Astrocyte (in vitro differentiated cells and primary cell): ENCODE measurements around the gene ADARB2. TPM values are rescaled to one million over a fixed set of nuclear protein-coding genes. Genes with fewer than 3 reads are reported as not detected.

Experiments used
- DNase-seq: peaks from one replicate; pipeline ENCODE4 v3.0.0-alpha.2; 2010; ENCODE audit warnings: low read depth
- FAIRE-seq: peaks from 2 replicates; lab custom pipeline; 2011; peaks lifted over from hg19 to GRCh38; lab: Jason Lieb, UNC
- H2AFZ ChIP-seq: 2 replicates; pipeline ENCODE4 v1.6.0; 2012; ENCODE audit warnings: low read depth, low read length, inconsistent platforms
- H3K27ac ChIP-seq: 2 replicates; pipeline ENCODE4 v1.5.1; 2011; ENCODE audit warnings: low read depth, low read length, inconsistent platforms
- H3K27me3 ChIP-seq: 2 replicates; pipeline ENCODE4 v1.6.0; 2011; ENCODE audit warnings: low read length, inconsistent platforms; ENCODE audit not compliant: insufficient read depth
- H3K36me3 ChIP-seq: 2 replicates; pipeline ENCODE4 v1.5.1; 2011; ENCODE audit warnings: low read length, inconsistent platforms; ENCODE audit not compliant: insufficient read depth
- H3K4me1 ChIP-seq: 2 replicates; pipeline ENCODE4 v1.5.1; 2011; ENCODE audit warnings: low read length, inconsistent platforms; ENCODE audit not compliant: insufficient read depth
- H3K4me2 ChIP-seq: 2 replicates; pipeline ENCODE4 v1.6.0; 2012; ENCODE audit warnings: low read length, inconsistent platforms
- H3K4me3 ChIP-seq: 2 replicates; pipeline ENCODE4 v1.5.1; 2011; ENCODE audit warnings: low read depth, mild to moderate bottlenecking, low read length, inconsistent platforms; ENCODE audit not compliant: insufficient read depth
- H3K79me2 ChIP-seq: 2 replicates; pipeline ENCODE4 v1.6.0; 2012; ENCODE audit warnings: mild to moderate bottlenecking, low read length, inconsistent platforms; ENCODE audit not compliant: insufficient read depth
- H3K9ac ChIP-seq: 2 replicates; pipeline ENCODE4 v1.6.0; 2012; ENCODE audit warnings: mild to moderate bottlenecking, low read length, inconsistent platforms
- H3K9me3 ChIP-seq: 2 replicates; pipeline ENCODE4 v1.5.1; 2012; ENCODE audit warnings: low read depth, mild to moderate bottlenecking, low read length, inconsistent platforms; ENCODE audit not compliant: insufficient read depth
- H4K20me1 ChIP-seq: 2 replicates; pipeline ENCODE4 v1.6.0; 2012; ENCODE audit warnings: low read length, inconsistent platforms; ENCODE audit not compliant: insufficient read depth
- H3K27ac Mint-ChIP-seq: one replicate; pipeline ENCODE4 v1.8.0; 2021; ENCODE audit warnings: mild to moderate bottlenecking, mixed read lengths; ENCODE audit not compliant: unreplicated experiment
- H3K27me3 Mint-ChIP-seq: one replicate; pipeline ENCODE4 v1.8.0; 2021; ENCODE audit warnings: low read depth, mixed read lengths; ENCODE audit not compliant: unreplicated experiment
- H3K36me3 Mint-ChIP-seq: one replicate; pipeline ENCODE4 v1.8.0; 2021; ENCODE audit warnings: low read depth, mixed read lengths; ENCODE audit not compliant: unreplicated experiment
- H3K4me1 Mint-ChIP-seq: one replicate; pipeline ENCODE4 v1.8.0; 2021; ENCODE audit warnings: low read depth, mixed read lengths; ENCODE audit not compliant: unreplicated experiment
- H3K4me3 Mint-ChIP-seq: one replicate; pipeline ENCODE4 v1.8.0; 2021; ENCODE audit warnings: mild to moderate bottlenecking, moderate library complexity, mixed read lengths; ENCODE audit not compliant: unreplicated experiment
- H3K9me3 Mint-ChIP-seq: one replicate; pipeline ENCODE4 v1.8.0; 2021; ENCODE audit warnings: mild to moderate bottlenecking, mixed read lengths; ENCODE audit not compliant: unreplicated experiment
- CTCF ChIP-seq: IDR thresholded peaks from 2 replicates; pipeline ENCODE4 v1.5.1; 2011; ENCODE audit warnings: low read depth, mild to moderate bottlenecking, inconsistent platforms, low read length, moderate library complexity; ENCODE audit not compliant: insufficient read depth
- EZH2 ChIP-seq: IDR thresholded peaks from 2 replicates; pipeline ENCODE4 v1.6.1; 2012; ENCODE audit warnings: mild to moderate bottlenecking, low read length, inconsistent platforms; ENCODE audit not compliant: insufficient read depth
- total RNA-seq: library from RNA; stranded (reverse); gene quantifications from 2 replicates; pipeline ENCODE4 v1.2.1, GENCODE V29; 2021

Gene ADARB2
- total RNA-seq, 1 donor from 2014 or later, result 0.18 TPM

- no peak overlapping the region for H2AFZ ChIP-seq
- DNase-seq, result no peak
- Mint-ChIP-seq H3K9me3 (no peaks in the 10 kb centered on the region), H3K27ac (no peak overlapping the region), H3K27me3 (peaks cover 19% of the 10 kb centered on the region), H3K4me1 (peaks cover 10% of the 10 kb centered on the region), H3K36me3 (no peaks in the 10 kb centered on the region), H3K4me3 (no peak overlapping the region)
- no peak overlapping the region for H3K4me3 ChIP-seq
- H3K4me2 ChIP-seq, result no peak overlapping the region
- FAIRE-seq, result no peak
- H3K27me3 ChIP-seq, result no peaks in the 10 kb centered on the region
- no peaks in the 10 kb centered on the region for H3K4me1 ChIP-seq
- no peak for TF ChIP-seq CTCF
- no peak for TF ChIP-seq EZH2
- H3K27ac ChIP-seq, result no peak overlapping the region
- H3K9ac ChIP-seq, result no peak overlapping the region
- no peaks in the 10 kb centered on the region for H3K79me2 ChIP-seq
- peaks cover 7% of the 10 kb centered on the region for H3K9me3 ChIP-seq
- no peaks in the 10 kb centered on the region for H3K36me3 ChIP-seq
- H4K20me1 ChIP-seq, result no peaks in the 10 kb centered on the region
Observed at GRCh38 chr10:1615186-1615954, 122.0 kb downstream of the ADARB2 start.

- H3K4me1 ChIP-seq, result no peaks in the 10 kb centered on the region
- H3K9ac ChIP-seq, result no peak overlapping the region
- H3K27ac Mint-ChIP-seq, result no peak overlapping the region
- peaks cover 10% of the 10 kb centered on the region for H3K4me1 Mint-ChIP-seq
- H3K36me3 ChIP-seq, result no peaks in the 10 kb centered on the region
- H3K4me3 Mint-ChIP-seq, result no peak overlapping the region
- FAIRE-seq (no peak), DNase-seq (no peak)
- no peaks in the 10 kb centered on the region for H3K9me3 Mint-ChIP-seq
- peaks cover 7% of the 10 kb centered on the region for H3K9me3 ChIP-seq
- no peak overlapping the region for H3K4me3 ChIP-seq
- H2AFZ ChIP-seq, result no peak overlapping the region
- H3K79me2 ChIP-seq, result no peaks in the 10 kb centered on the region
- H3K4me2 ChIP-seq, result no peak overlapping the region
- TF ChIP-seq CTCF, result no peak
- no peak for TF ChIP-seq EZH2
- H3K27me3 ChIP-seq, result no peaks in the 10 kb centered on the region
- H3K36me3 Mint-ChIP-seq, result no peaks in the 10 kb centered on the region
- peaks cover 36% of the 10 kb centered on the region for H3K27me3 Mint-ChIP-seq
- H3K27ac ChIP-seq, result no peak overlapping the region
- H4K20me1 ChIP-seq, result no peaks in the 10 kb centered on the region
Observed at GRCh38 chr10:1613511-1613910, 123.8 kb downstream of the ADARB2 start.

GRCh38 chr10:1612908-1613307 lies 124.4 kb downstream of the ADARB2 start:
- no peak overlapping the region for H3K9ac ChIP-seq
- H3K27ac ChIP-seq, result no peak overlapping the region
- H3K4me2 ChIP-seq, result no peak overlapping the region
- H3K9me3 Mint-ChIP-seq, result no peaks in the 10 kb centered on the region
- FAIRE-seq (no peak), DNase-seq (no peak)
- H3K27me3 ChIP-seq, result no peaks in the 10 kb centered on the region
- TF ChIP-seq EZH2 (no peak), CTCF (no peak)
- H3K9me3 ChIP-seq, result peaks cover 7% of the 10 kb centered on the region
- no peaks in the 10 kb centered on the region for H3K4me1 ChIP-seq
- no peaks in the 10 kb centered on the region for H3K36me3 Mint-ChIP-seq
- H3K4me3 ChIP-seq, result no peak overlapping the region
- no peaks in the 10 kb centered on the region for H3K36me3 ChIP-seq
- H3K4me1 Mint-ChIP-seq, result peaks cover 9% of the 10 kb centered on the region
- no peak overlapping the region for H2AFZ ChIP-seq
- H3K4me3 Mint-ChIP-seq, result no peak overlapping the region
- no peaks in the 10 kb centered on the region for H3K79me2 ChIP-seq
- H3K27me3 Mint-ChIP-seq, result peaks cover 42% of the 10 kb centered on the region
- no peaks in the 10 kb centered on the region for H4K20me1 ChIP-seq
- no peak overlapping the region for H3K27ac Mint-ChIP-seq
